Choroid plexus epithelial cell (primary cell): ENCODE results near the gene TOP3A.

Experiments
- DNase-seq: peaks from one replicate; pipeline ENCODE4 v3.0.0-alpha.2; 2010; ENCODE audit warnings: low read depth
- H3K4me3 ChIP-seq: 2 replicates; pipeline ENCODE4 v1.5.1; 2011; ENCODE audit warnings: low read depth, mild to moderate bottlenecking, control low read depth, low read length, moderate library complexity
- CTCF ChIP-seq: conservative IDR thresholded peaks from 2 replicates; pipeline ENCODE4 v1.5.1; 2011; ENCODE audit warnings: low read depth, mild to moderate bottlenecking, control low read depth, inconsistent platforms, low read length, moderate library complexity

Gene TOP3A

GRCh38 chr17:18253947-18254821 lies 60.6 kb downstream of the TOP3A start:
- no peak for DNase-seq
- no peak for TF ChIP-seq CTCF
- no peak overlapping the region for H3K4me3 ChIP-seq

GRCh38 chr17:18253187-18253884 lies 61.5 kb downstream of the TOP3A start:
- no peak for DNase-seq
- no peak overlapping the region for H3K4me3 ChIP-seq
- no peak for TF ChIP-seq CTCF

- DNase-seq: no peak
- no peak overlapping the region for H3K4me3 ChIP-seq
- TF ChIP-seq CTCF: no peak
These were observed 62.6 kb downstream of the TOP3A start for GRCh38 chr17:18252160-18252559.

- no peak for TF ChIP-seq CTCF
- no peak for DNase-seq
- H3K4me3 ChIP-seq: no peak overlapping the region
These were observed 63.6 kb downstream of the TOP3A start for GRCh38 chr17:18251204-18251603.

- no peak for DNase-seq
- TF ChIP-seq CTCF: no peak
- no peak overlapping the region for H3K4me3 ChIP-seq
These were observed 64.1 kb downstream of the TOP3A start for GRCh38 chr17:18250708-18251107.

GRCh38 chr17:18250259-18250658 lies 64.5 kb downstream of the TOP3A start:
- no peak for TF ChIP-seq CTCF
- no peak for DNase-seq
- H3K4me3 ChIP-seq: no peak overlapping the region
